ENCODE measurements around the gene ZNF71.

Gene ZNF71

DNA sequence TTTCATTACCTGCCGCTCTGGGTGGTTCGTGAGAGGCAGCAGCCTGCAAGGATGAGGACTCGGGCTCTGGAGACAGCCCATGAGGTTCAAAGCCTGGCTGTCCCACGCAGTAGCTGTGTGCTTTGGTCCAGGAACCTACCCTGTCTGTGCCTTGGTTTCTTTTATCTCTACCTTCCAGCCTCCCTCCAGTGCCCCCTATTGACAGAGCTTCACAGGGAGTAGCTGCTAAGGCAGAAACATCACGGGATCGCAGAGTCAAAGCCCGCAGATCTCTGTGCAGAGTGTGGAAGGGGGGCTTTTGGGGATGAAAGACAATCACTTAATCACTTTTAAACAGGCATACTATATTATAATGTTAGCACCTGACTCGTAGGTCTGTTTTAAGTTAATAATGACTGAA, 16.2 kb downstream of the ZNF71 start:
- Mint-ChIP-seq H3K4me1 (no peaks in the 10 kb centered on the region), H3K36me3 (ENCODE audit: low read depth) (peaks cover 100% of the 10 kb centered on the region), H3K27me3 (ENCODE audit: low read depth) (no peaks in the 10 kb centered on the region), H3K9me3 (peaks cover 97% of the 10 kb centered on the region), H3K4me3 (no peak overlapping the region), H3K27ac (no peak overlapping the region)
- TF ChIP-seq, protein P1, sequence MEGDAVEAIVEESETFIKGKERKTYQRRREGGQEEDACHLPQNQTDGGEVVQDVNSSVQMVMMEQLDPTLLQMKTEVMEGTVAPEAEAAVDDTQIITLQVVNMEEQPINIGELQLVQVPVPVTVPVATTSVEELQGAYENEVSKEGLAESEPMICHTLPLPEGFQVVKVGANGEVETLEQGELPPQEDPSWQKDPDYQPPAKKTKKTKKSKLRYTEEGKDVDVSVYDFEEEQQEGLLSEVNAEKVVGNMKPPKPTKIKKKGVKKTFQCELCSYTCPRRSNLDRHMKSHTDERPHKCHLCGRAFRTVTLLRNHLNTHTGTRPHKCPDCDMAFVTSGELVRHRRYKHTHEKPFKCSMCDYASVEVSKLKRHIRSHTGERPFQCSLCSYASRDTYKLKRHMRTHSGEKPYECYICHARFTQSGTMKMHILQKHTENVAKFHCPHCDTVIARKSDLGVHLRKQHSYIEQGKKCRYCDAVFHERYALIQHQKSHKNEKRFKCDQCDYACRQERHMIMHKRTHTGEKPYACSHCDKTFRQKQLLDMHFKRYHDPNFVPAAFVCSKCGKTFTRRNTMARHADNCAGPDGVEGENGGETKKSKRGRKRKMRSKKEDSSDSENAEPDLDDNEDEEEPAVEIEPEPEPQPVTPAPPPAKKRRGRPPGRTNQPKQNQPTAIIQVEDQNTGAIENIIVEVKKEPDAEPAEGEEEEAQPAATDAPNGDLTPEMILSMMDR (IDR thresholded peaks at IDR 0.05; ENCODE audit: unreplicated experiment in 3 of 3): no peak

DNA sequence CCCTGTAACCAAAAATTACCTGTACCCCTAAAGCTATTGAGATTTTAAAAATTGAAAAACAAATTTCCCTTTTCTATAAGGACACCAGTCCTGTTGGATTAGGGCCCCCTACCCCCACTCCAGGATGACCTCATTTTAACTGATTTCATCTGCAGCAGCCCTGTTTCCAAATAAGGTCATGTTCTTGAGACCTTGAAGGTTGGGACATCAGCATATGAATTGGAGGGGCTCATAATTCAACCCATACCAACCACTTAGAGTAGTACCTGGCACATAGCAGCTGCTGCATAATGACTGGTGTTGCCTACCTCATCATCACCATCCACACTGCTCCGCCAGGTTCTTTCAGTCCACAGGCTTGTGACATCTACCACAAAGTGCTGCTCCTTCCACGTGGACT, 17.6 kb downstream of the ZNF71 start:
- Mint-ChIP-seq H3K9me3 (peaks cover 98% of the 10 kb centered on the region), H3K4me3 (no peak overlapping the region), H3K27me3 (ENCODE audit: low read depth) (peaks cover 5% of the 10 kb centered on the region), H3K27ac (no peak overlapping the region), H3K36me3 (ENCODE audit: low read depth) (peaks cover 100% of the 10 kb centered on the region), H3K4me1 (no peaks in the 10 kb centered on the region)
- TF ChIP-seq, protein P1 (IDR thresholded peaks at IDR 0.05; ENCODE audit: unreplicated experiment in 3 of 3): no peak

DNA sequence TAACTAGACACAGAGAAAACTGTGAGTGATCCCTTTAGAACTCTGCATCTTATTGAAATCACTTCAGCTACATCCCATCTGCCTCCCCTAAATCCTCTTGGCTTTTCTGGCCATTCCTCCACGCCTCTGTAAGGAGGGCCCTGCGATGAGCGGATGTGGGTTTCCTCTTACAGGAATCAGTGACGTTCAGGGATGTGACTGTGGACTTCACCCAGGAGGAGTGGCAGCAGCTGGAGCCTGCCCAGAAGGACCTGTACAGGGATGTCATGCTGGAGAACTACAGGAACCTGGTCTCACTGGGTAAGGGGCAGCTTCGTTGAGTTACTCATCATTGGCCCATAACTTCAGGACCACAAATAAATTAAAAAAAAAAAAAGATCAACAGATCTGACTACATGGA, 18.5 kb downstream of the ZNF71 start:
- H3K4me1 Mint-ChIP-seq: no peaks in the 10 kb centered on the region
- H3K27ac Mint-ChIP-seq: no peak overlapping the region
- TF ChIP-seq, protein P1 (IDR thresholded peaks at IDR 0.05; ENCODE audit: unreplicated experiment in 3 of 3): no peak
- no peak overlapping the region for H3K4me3 Mint-ChIP-seq
- H3K27me3 Mint-ChIP-seq (ENCODE audit: low read depth): peaks cover 7% of the 10 kb centered on the region
- H3K9me3 Mint-ChIP-seq: peaks cover 97% of the 10 kb centered on the region
- H3K36me3 Mint-ChIP-seq (ENCODE audit: low read depth): peaks cover 100% of the 10 kb centered on the region

DNA sequence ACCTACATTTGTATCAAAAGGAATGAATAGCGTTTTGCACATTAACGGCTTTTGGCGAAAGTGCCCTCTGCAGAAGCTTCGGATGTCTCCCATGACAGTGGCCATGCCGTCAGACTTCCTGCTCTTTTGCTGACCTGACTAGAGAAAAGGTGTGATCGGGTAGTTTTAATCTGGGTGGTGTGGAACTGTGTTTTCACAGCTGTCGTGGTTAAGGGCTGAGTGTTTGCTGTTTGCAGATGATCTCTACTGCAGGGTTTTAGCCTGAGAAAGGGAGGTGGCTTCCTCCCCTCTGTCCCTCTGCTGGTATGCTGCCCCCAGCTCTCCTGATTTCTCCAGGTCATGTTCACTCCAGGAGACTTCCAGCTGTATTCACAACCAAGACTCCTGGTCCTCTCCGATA, 22.4 kb downstream of the ZNF71 start:
- Mint-ChIP-seq H3K4me1 (no peaks in the 10 kb centered on the region), H3K4me3 (no peak overlapping the region), H3K36me3 (ENCODE audit: low read depth) (peaks cover 98% of the 10 kb centered on the region), H3K27me3 (ENCODE audit: low read depth) (peaks cover 7% of the 10 kb centered on the region), H3K27ac (no peak overlapping the region), H3K9me3 (peaks cover 90% of the 10 kb centered on the region)
- TF ChIP-seq, protein P1 (IDR thresholded peaks at IDR 0.05; ENCODE audit: unreplicated experiment in 3 of 3): no peak

DNA sequence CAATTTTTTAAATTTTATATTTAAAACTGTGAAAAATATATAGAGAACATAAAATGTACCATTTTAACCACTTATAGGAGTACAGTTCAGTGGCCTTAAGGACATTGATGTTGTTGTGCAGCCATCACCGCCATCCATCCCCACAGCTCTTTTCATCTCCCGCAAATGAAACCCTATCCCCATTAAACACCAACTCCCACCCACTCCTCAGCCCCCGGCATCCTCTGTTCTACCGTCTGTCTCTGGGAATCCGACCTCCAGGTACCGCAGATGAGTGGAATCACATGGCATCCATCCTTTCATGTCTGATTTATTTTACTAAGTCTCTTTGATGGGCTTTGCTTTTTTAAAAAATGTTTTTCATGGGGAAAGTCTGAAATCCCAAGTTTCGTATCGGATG, 24.0 kb downstream of the ZNF71 start:
- TF ChIP-seq, protein P1 (IDR thresholded peaks at IDR 0.05; ENCODE audit: unreplicated experiment in 3 of 3): no peak
- Mint-ChIP-seq H3K27ac (no peak overlapping the region), H3K9me3 (peaks cover 84% of the 10 kb centered on the region), H3K4me3 (no peak overlapping the region), H3K36me3 (ENCODE audit: low read depth) (peaks cover 98% of the 10 kb centered on the region), H3K27me3 (ENCODE audit: low read depth) (peaks cover 8% of the 10 kb centered on the region), H3K4me1 (no peaks in the 10 kb centered on the region)

- Mint-ChIP-seq H3K27ac (no peak overlapping the region), H3K27me3 (ENCODE audit: low read depth) (peaks cover 12% of the 10 kb centered on the region), H3K4me3 (no peak overlapping the region), H3K4me1 (no peaks in the 10 kb centered on the region), H3K9me3 (peaks cover 69% of the 10 kb centered on the region), H3K36me3 (ENCODE audit: low read depth) (peaks cover 98% of the 10 kb centered on the region)
- TF ChIP-seq, protein P1 (IDR thresholded peaks at IDR 0.05; ENCODE audit: unreplicated experiment in 3 of 3): no peak
Observed at GRCh38 chr19:56622374-56622773, 27.3 kb downstream of the ZNF71 start.

Data from nephron (organoid).